Adrenal gland (tissue), 12 donors: ENCODE data around the gene HEATR5A. TPM values are rescaled to one million over a fixed set of nuclear protein-coding genes. Genes with fewer than 3 reads are reported as not detected.
"Not testable (repeated sequence)": the region's sequence is repeated elsewhere in the genome, so short reads cannot be mapped to it uniquely, and the experiment has no call there.

Experiments used
- DNase-seq, 7 donors: peaks; one replicate each; pipeline ENCODE4 v3.0.0-alpha.2; 2019 to 2020
- H3K27ac ChIP-seq, 5 donors: fragments of 200-600 bp; sonication (generic) in 4 of 5; 1 replicate in 3 of 5; 2 replicates in 2 of 5; pipeline versions ENCODE4 v1.5.1 to v1.8.0; 2016 to 2020; ENCODE audit warnings: mild to moderate bottlenecking in 1 of 5
- H3K27me3 ChIP-seq: fragments of 200-600 bp; 2 replicates; pipeline ENCODE4 v1.8.0; 2021
- H3K36me3 ChIP-seq, 2 donors: fragments of 200-600 bp; replicated peaks in 1 of 2; 1 replicate in 1 of 2; 2 replicates in 1 of 2; pipeline versions ENCODE4 v1.5.1 to v1.8.0; 2018 to 2022
- H3K4me1 ChIP-seq, 2 donors: fragments of 200-600 bp; replicated peaks in 1 of 2; 1 replicate in 1 of 2; 2 replicates in 1 of 2; pipeline versions ENCODE4 v1.5.1 to v1.8.0; 2018 to 2021
- H3K4me3 ChIP-seq, 4 donors: fragments of 200-600 bp; sonication (generic) in 3 of 4; one replicate each; pipeline ENCODE4 v1.5.1; 2016 to 2018
- H3K9me3 ChIP-seq, 3 donors: fragments of 200-600 bp; sonication (generic) in 1 of 3; replicated peaks in 1 of 3; 1 replicate in 2 of 3; 2 replicates in 1 of 3; pipeline versions ENCODE4 v1.5.1 to v1.8.0; 2016 to 2021
- POLR2A ChIP-seq, 2 donors: fragments of 450-650 bp; IDR thresholded peaks; one replicate each; pipeline ENCODE4 v1.6.1; 2017; ENCODE audit warnings: antibody characterized with exemption in 2 of 2, mild to moderate bottlenecking in 2 of 2, moderate library complexity in 1 of 2
- WGBS, 4 donors: extraction: QIAGEN DNeasy Blood & Tissue Kit in 2 of 4; methylation state at CpG; one replicate each; pipeline versions ENCODE4 v1.1.5 to v1.1.7; 2013 to 2017; 5-methylcytosine and 5-hydroxymethylcytosine counted together
- intact Hi-C, 2 donors: fragments of 100-400 bp; cut with DNase I; formaldehyde crosslinking; loops; one replicate each; pipeline versions ENCODE4 v1.14.1 to v1.15.0; 2022 to 2023
- polyA plus RNA-seq, 3 donors: library from polyadenylated mRNA; stranded (reverse); fragments of 200-250 nt in 2 of 3; fragments of 350-450 nt in 1 of 3; fragmentation: Illumina TruSeq in 1 of 3; extraction: RNeasy Lipid Tissue Mini Kit (QIAGEN cat#74804) in 1 of 3; gene quantifications; one replicate each; pipeline ENCODE4 v1.2.3, GENCODE V29; 2013 to 2014
- total RNA-seq, 9 donors: library from RNA; depleted of rRNA in 4 of 9; stranded (reverse); fragments of >200 nt in 4 of 9; fragments of 120-200 nt in 1 of 9; fragmentation: NEBNext Ultra II Directional in 1 of 9; extraction: Animal tissue kit (Norgen Biotek cat#: 25700) in 1 of 9; gene quantifications; one replicate each; pipeline versions ENCODE4 v1.1.0 to v1.2.4, GENCODE V29; 2013 to 2023
- TF ChIP-seq, protein P1 (sequence below), 6 experiments: fragments of 450-650 bp in 4 of 6; fragments of 200-600 bp in 2 of 6; sonication (generic) in 1 of 6; IDR thresholded peaks; 1 replicate in 5 of 6; 2 replicates in 1 of 6; pipeline versions ENCODE4 v1.5.1 to v1.8.0; 2016 to 2021; ENCODE audit warnings: antibody characterized with exemption in 6 of 6, mild to moderate bottlenecking in 2 of 6, moderate library complexity in 1 of 6
- donor health status: healthy with polysubstance abuse.
- donor health status: Bipolar disorder and iron deficiency.
- donor health status: DM: yes; HTN: yes; CAD: no.
- donor health status: DM: no; HTN: no; CAD: no.
- donor health status: DM: no; HTN: no; CAD: no.
- donor health status: DM: yes; HTN: yes; CAD: no.

The HEATR5A gene
- total and polyA plus RNA-seq, 12 donors = 20.8 to 60.4 (median 40.1) TPM

DNA sequence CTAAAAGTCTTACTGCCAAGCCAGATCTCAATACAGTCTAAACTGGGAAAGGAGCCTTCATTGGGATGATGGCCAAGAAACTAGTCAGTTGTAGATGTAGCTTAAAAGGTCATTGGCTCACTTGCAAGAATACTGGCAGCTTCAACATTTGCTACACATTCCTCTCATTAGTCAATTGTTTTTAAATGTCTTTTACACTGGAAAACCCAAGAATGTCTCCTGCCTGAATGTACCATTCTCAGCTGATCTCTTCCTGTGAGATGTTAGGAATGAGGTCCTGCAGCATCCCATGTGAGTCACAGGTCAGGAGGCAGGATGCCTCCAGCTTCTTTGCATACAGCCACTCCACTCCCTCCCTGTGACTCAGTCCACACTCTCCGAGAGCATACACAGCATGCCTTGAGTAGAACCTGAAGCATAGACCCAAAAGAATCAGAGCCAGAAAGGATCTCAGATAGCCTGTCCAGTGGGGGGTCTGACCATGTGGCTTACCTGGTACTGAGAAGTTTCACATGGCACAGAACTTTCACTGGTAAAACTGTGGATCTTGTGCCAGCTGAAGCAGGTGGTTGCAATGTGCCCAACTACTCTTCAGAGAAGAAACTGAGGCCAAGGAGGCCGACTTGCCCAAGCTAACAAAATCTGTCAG is 156.7 kb downstream of the HEATR5A start:
- Histone ChIP-seq H3K4me1 (no peaks in the 10 kb centered on the region), H3K9me3 (no peaks in the 10 kb centered on the region), H3K4me3 (no peak overlapping the region), H3K36me3 (no peaks in the 10 kb centered on the region), H3K27me3 (no peaks in the 10 kb centered on the region), H3K27ac (peak overlapping the region in 3 of 5 donors; percentile 24 to 73 (median 41))
- WGBS, 4 donors = 40 to 64% (median 51%) methylated on average over 2 of the region's 2 CpGs
- intact Hi-C loops = no loop called here
- peak in 1 of 2 donors; percentile 17 for TF ChIP-seq POLR2A (IDR thresholded peaks at IDR 0.05)
- TF ChIP-seq, protein P1, sequence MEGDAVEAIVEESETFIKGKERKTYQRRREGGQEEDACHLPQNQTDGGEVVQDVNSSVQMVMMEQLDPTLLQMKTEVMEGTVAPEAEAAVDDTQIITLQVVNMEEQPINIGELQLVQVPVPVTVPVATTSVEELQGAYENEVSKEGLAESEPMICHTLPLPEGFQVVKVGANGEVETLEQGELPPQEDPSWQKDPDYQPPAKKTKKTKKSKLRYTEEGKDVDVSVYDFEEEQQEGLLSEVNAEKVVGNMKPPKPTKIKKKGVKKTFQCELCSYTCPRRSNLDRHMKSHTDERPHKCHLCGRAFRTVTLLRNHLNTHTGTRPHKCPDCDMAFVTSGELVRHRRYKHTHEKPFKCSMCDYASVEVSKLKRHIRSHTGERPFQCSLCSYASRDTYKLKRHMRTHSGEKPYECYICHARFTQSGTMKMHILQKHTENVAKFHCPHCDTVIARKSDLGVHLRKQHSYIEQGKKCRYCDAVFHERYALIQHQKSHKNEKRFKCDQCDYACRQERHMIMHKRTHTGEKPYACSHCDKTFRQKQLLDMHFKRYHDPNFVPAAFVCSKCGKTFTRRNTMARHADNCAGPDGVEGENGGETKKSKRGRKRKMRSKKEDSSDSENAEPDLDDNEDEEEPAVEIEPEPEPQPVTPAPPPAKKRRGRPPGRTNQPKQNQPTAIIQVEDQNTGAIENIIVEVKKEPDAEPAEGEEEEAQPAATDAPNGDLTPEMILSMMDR (IDR thresholded peaks at IDR 0.05) = no peak
- DNase-seq = peak; percentile 34 to 84 (median 78)

GRCh38 chr14:31261859-31262731 is 158.3 kb downstream of the HEATR5A start:
- H3K27ac ChIP-seq = peak overlapping the region in 3 of 5 donors; percentile 4 to 13 (median 12)
- TF ChIP-seq, protein P1 (IDR thresholded peaks at IDR 0.05) = no peak
- TF ChIP-seq POLR2A (IDR thresholded peaks at IDR 0.05) = no peak
- H3K9me3 ChIP-seq = no peaks in the 10 kb centered on the region
- WGBS, 4 donors = 58 to 72% (median 63%) methylated on average over 6 of the region's 6 CpGs
- peak in 5 of 7 donors; percentile 9 to 69 (median 40) for DNase-seq
- H3K4me3 ChIP-seq = no peak overlapping the region
- no peaks in the 10 kb centered on the region for H3K36me3 ChIP-seq
- no peaks in the 10 kb centered on the region for H3K4me1 ChIP-seq
- intact Hi-C loops = no loop called here
- H3K27me3 ChIP-seq = no peaks in the 10 kb centered on the region

- TF ChIP-seq, protein P1 (IDR thresholded peaks at IDR 0.05) = no peak
- TF ChIP-seq POLR2A (IDR thresholded peaks at IDR 0.05) = no peak
- DNase-seq = no peak
- Histone ChIP-seq H3K27me3 (no peaks in the 10 kb centered on the region), H3K9me3 (no peaks in the 10 kb centered on the region), H3K27ac (peak overlapping the region in 1 of 5 donors; percentile 4), H3K4me3 (no peak overlapping the region), H3K4me1 (no peaks in the 10 kb centered on the region), H3K36me3 (no peaks in the 10 kb centered on the region)
- intact Hi-C loops = no loop called here
- WGBS, 4 donors = 93 to 100% (median 97%) methylated on average over 3 of the region's 3 CpGs
Observed at GRCh38 chr14:31261523-31261858, 158.9 kb downstream of the HEATR5A start.

GRCh38 chr14:31259040-31259435 is 161.3 kb downstream of the HEATR5A start:
- DNase-seq, H3K36me3 ChIP-seq, H3K4me1 ChIP-seq, H3K9me3 ChIP-seq, H3K27me3 ChIP-seq, H3K27ac ChIP-seq, H3K4me3 ChIP-seq, intact Hi-C loops: not testable (repeated sequence)
- WGBS, 4 donors = 89 to 95% (median 93%) methylated on average over 4 of the region's 4 CpGs
